OCI-LY7 (cell line): Measurements from ENCODE around the gene ITIH4.

ENCODE experiments used
- CTCF ChIP-seq: fragments of 200-600 bp; sonication (generic); conservative IDR thresholded peaks from 2 replicates; pipeline ENCODE4 v1.5.1; 2014; ENCODE audit warnings: mild to moderate bottlenecking, antibody characterized with exemption, low read length, moderate library complexity, mixed read lengths
- EZH2phosphoT487 ChIP-seq: fragments of 200-600 bp; sonication (generic); IDR thresholded peaks from 2 replicates; pipeline ENCODE4 v1.6.1; 2018; ENCODE audit warnings: low read depth, borderline replicate concordance, mild to moderate bottlenecking, mixed run types, antibody characterized with exemption, low read length, moderate library complexity, mixed read lengths

GRCh38 chr3:52774901-52775864, 55.3 kb downstream of the ITIH4 start:
- TF ChIP-seq CTCF, result no peak
- no peak for TF ChIP-seq EZH2phosphoT487
